ENCODE measurements around the gene PRRC1.

- no peak for TF ChIP-seq CTCF (IDR thresholded peaks at IDR 0.05)
- no peak for TF ChIP-seq POLR2A (IDR thresholded peaks at IDR 0.05)
Measured at GRCh38 chr5:127602481-127602880, 85.0 kb downstream of the PRRC1 start.
